SK-N-SH treated with all-trans-retinoic acid at 6 μM for 48 hours (cell line): ENCODE measurements around the gene PUM2.

Experiments used
- ARNTL ChIP-seq: fragments of 450-650 bp; formaldehyde crosslinking; IDR thresholded peaks from 2 replicates; pipeline ENCODE4 v1.5.0; 2020; ENCODE audit warnings: low read depth, mild to moderate bottlenecking, moderate library complexity, borderline replicate concordance
- CREB5 ChIP-seq: fragments of 250-450 bp; sonication (Bioruptor Pico); IDR thresholded peaks from 2 replicates; pipeline ENCODE4 v1.5.1; 2020; ENCODE audit warnings: low read depth, mild to moderate bottlenecking, moderate library complexity
- ESRRG ChIP-seq: fragments of 250-450 bp; sonication (Bioruptor Pico); IDR thresholded peaks from 2 replicates; pipeline ENCODE4 v1.6.1; 2021; ENCODE audit warnings: mild to moderate bottlenecking
- GLIS3 ChIP-seq: fragments of 250-450 bp; sonication (Bioruptor Pico); IDR thresholded peaks from 2 replicates; pipeline ENCODE4 v1.5.0; 2020; ENCODE audit warnings: mild to moderate bottlenecking, moderate library complexity
- ISL1 ChIP-seq: fragments of 250-450 bp; sonication (Bioruptor Pico); IDR thresholded peaks from 2 replicates; pipeline ENCODE4 v2.1.2; 2022; ENCODE audit warnings: mild to moderate bottlenecking, moderate library complexity
- PATZ1 ChIP-seq: fragments of 250-450 bp; sonication (Bioruptor Pico); IDR thresholded peaks from 2 replicates; pipeline ENCODE4 v1.8.0; 2020; ENCODE audit warnings: mild to moderate bottlenecking, moderate library complexity, borderline replicate concordance
- RARB ChIP-seq: fragments of 250-450 bp; sonication (Bioruptor Pico); IDR thresholded peaks from 2 replicates; pipeline ENCODE4 v1.8.0; 2021; ENCODE audit warnings: mild to moderate bottlenecking, moderate library complexity
- SNAI2 ChIP-seq: fragments of 250-450 bp; sonication (Bioruptor Pico); IDR thresholded peaks from 2 replicates; pipeline ENCODE4 v1.5.0; 2020; ENCODE audit warnings: mild to moderate bottlenecking, moderate library complexity
- ZFP3 ChIP-seq: fragments of 250-450 bp; sonication (Bioruptor Pico); IDR thresholded peaks from 2 replicates; pipeline ENCODE4 v1.5.0; 2020; ENCODE audit warnings: mild to moderate bottlenecking, moderate library complexity

DNA sequence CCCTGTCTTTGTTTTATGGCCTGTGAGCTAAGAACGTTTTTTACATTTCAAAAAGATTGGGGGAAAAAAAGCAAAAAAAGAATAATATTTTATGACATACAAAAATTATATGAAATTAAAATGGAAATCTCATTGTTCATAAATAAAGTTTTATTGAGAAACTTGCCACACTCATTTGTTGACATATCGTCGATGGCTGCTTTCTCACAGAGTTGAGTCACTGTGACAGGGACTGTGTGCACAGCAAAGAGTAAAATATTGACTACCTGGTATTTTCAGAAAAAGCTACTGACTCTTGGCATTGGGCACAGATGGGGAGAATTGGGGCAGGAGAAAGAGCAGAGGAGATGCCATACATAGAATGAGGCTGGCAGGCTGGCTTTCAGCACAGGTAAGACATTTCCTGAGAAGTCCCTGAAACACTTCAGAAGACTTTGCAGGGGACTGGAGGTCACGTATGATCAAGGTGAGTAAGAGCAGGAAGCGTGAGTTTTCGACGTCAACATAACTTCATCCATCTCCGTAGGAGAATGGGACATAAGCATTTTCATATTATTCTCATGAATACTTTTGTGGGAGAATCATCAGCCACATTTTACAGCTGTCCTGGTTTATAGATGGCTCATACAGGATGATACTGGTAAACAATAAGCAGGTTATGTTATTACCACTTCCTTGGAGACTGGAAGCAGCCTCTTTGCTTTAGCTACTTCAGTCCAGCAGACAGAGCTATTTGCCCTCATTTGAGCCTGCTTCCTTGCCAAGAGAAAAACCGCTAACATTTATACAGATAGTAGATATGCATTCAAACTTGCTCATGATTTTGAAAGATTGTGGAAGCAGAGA is 32.5 kb upstream of the PUM2 start:
- TF ChIP-seq RARB (CRISPR knock-in tag) (no peak), ZFP3 (CRISPR knock-in tag) (no peak), ISL1 (no peak), ESRRG (CRISPR knock-in tag) (no peak), GLIS3 (CRISPR knock-in tag) (no peak), ARNTL (CRISPR knock-in tag) (no peak), SNAI2 (CRISPR knock-in tag) (no peak), CREB5 (CRISPR knock-in tag) (no peak), PATZ1 (CRISPR knock-in tag) (no peak)
